H1 (cell line): ENCODE data around the gene MRPL41. TPM values are rescaled to one million over a fixed set of nuclear protein-coding genes. Genes with fewer than 3 reads are reported as not detected.

Experiments
- CTCF ChIA-PET: fragments of 300-600 bp; sonication (Branson Sonifier 250); formaldehyde crosslinking; loops from one replicate; lab custom pipeline; 2021; ENCODE audit not compliant: partially characterized antibody; lab: Charles Lee
- POLR2A ChIA-PET: fragments of 300-600 bp; sonication (Branson Sonifier 250); formaldehyde crosslinking; loops from one replicate; lab custom pipeline; 2021; ENCODE audit warnings: inconsistent platforms; ENCODE audit not compliant: partially characterized antibody; lab: Charles Lee
- DNase-seq, 2 experiments: peaks; one replicate each; pipeline versions ENCODE4 v3.0.0 to v3.0.0-alpha.2; 2010 to 2022; ENCODE audit warnings: low spot score in 2 of 2, low read depth in 1 of 2, mixed read lengths in 1 of 2
- FAIRE-seq: peaks from 2 replicates; lab custom pipeline; 2011; peaks lifted over from hg19 to GRCh38; lab: Jason Lieb, UNC
- H2AFZ ChIP-seq: 2 replicates; pipeline ENCODE4 v1.8.1; 2012; ENCODE audit warnings: low read length, inconsistent platforms
- H2AK5ac ChIP-seq: 2 replicates; pipeline ENCODE4 v1.6.1; 2013; ENCODE audit warnings: low read depth, low read length
- H2BK120ac ChIP-seq: replicated peaks from 2 replicates; pipeline ENCODE3; 2013; ENCODE audit warnings: low read depth, low read length, inconsistent platforms
- H2BK12ac ChIP-seq: 2 replicates; pipeline ENCODE4 v1.6.1; 2013; ENCODE audit warnings: low read depth, low read length
- H2BK15ac ChIP-seq: 2 replicates; pipeline ENCODE4 v1.6.1; 2013; ENCODE audit warnings: low read length
- H2BK20ac ChIP-seq: 2 replicates; pipeline ENCODE4 v1.6.1; 2013; ENCODE audit warnings: low read length
- H2BK5ac ChIP-seq: 2 replicates; pipeline ENCODE4 v1.6.1; 2013; ENCODE audit warnings: low read depth, low read length
- H3K14ac ChIP-seq: 2 replicates; pipeline ENCODE4 v1.6.1; 2013; ENCODE audit warnings: inconsistent platforms; ENCODE audit not compliant: insufficient read length
- H3K18ac ChIP-seq: 2 replicates; pipeline ENCODE4 v1.6.1; 2013; ENCODE audit warnings: low read length; ENCODE audit errors: extremely low read depth
- H3K23ac ChIP-seq: 2 replicates; pipeline ENCODE4 v1.6.1; 2013; ENCODE audit warnings: inconsistent platforms; ENCODE audit not compliant: insufficient read length
- H3K23me2 ChIP-seq: 2 replicates; pipeline ENCODE4 v1.6.1; 2013; ENCODE audit warnings: low read depth, low read length
- H3K27ac ChIP-seq: 2 replicates; pipeline ENCODE4 v1.6.1; 2011; ENCODE audit warnings: low read depth, low read length, inconsistent platforms
- H3K27me3 ChIP-seq, 4 experiments: replicated peaks in 1 of 4; 1 replicate in 1 of 4; 2 replicates in 3 of 4; pipeline versions ENCODE4 v1.6.1 to v1.8.1; 2011 to 2013; ENCODE audit warnings: low read length in 3 of 4, mild to moderate bottlenecking in 3 of 4, inconsistent platforms in 2 of 4, mixed read lengths in 2 of 4, moderate library complexity in 1 of 4; ENCODE audit not compliant: control insufficient read depth in 3 of 4, insufficient read depth in 3 of 4; ENCODE audit errors: extremely low read depth in 1 of 4
- H3K36me3 ChIP-seq, 4 experiments: 2 replicates each; pipeline versions ENCODE4 v1.6.1 to v1.8.1; 2011 to 2013; ENCODE audit warnings: mild to moderate bottlenecking in 4 of 4, low read length in 3 of 4, moderate library complexity in 2 of 4, control low read depth in 1 of 4, inconsistent platforms in 1 of 4; ENCODE audit not compliant: insufficient read depth in 4 of 4, control insufficient read depth in 2 of 4
- H3K4ac ChIP-seq: replicated peaks from 2 replicates; pipeline ENCODE3; 2013; ENCODE audit warnings: low read length, low read depth, mixed read lengths, inconsistent platforms; ENCODE audit not compliant: insufficient read length
- H3K4me1 ChIP-seq, 4 experiments: replicated peaks in 1 of 4; 1 replicate in 1 of 4; 2 replicates in 3 of 4; pipeline versions ENCODE4 v1.6.1 to v1.8.1; 2011 to 2013; ENCODE audit warnings: low read length in 3 of 4, inconsistent platforms in 2 of 4, mixed read lengths in 1 of 4; ENCODE audit not compliant: insufficient read depth in 4 of 4, control insufficient read depth in 3 of 4
- H3K4me2 ChIP-seq, 2 experiments: 2 replicates each; pipeline versions ENCODE4 v1.6.1 to v1.8.1; 2011 to 2013; ENCODE audit warnings: low read depth in 2 of 2, low read length in 2 of 2, control low read depth in 1 of 2, inconsistent platforms in 1 of 2, mild to moderate bottlenecking in 1 of 2; ENCODE audit not compliant: insufficient read depth in 1 of 2
- H3K4me3 ChIP-seq, 4 experiments: fragments of 200-600, 300-600 bp in 1 of 4; sonication (generic), shearing (Covaris generic), sonication (Bioruptor Twin) in 1 of 4; 2 replicates each; pipeline versions ENCODE4 v1.5.1 to v1.8.1; 2011 to 2016; ENCODE audit warnings: low read length in 4 of 4, low read depth in 3 of 4, control low read depth in 2 of 4, inconsistent platforms in 2 of 4, mild to moderate bottlenecking in 2 of 4, mixed read lengths in 1 of 4, moderate library complexity in 1 of 4; ENCODE audit not compliant: insufficient read depth in 2 of 4; ENCODE audit errors: extremely low read depth in 1 of 4
- H3K56ac ChIP-seq: replicated peaks from 2 replicates; pipeline ENCODE3; 2013; ENCODE audit warnings: low read depth, mild to moderate bottlenecking, mixed read lengths, low read length, inconsistent platforms; ENCODE audit not compliant: insufficient read length
- H3K79me1 ChIP-seq: 2 replicates; pipeline ENCODE4 v1.6.1; 2013; ENCODE audit warnings: low read depth, low read length, control low read depth
- H3K79me2 ChIP-seq, 2 experiments: 2 replicates each; pipeline versions ENCODE4 v1.6.1 to v1.8.1; 2012 to 2013; ENCODE audit warnings: low read length in 2 of 2, mild to moderate bottlenecking in 2 of 2, inconsistent platforms in 1 of 2; ENCODE audit not compliant: insufficient read depth in 2 of 2, control insufficient read depth in 1 of 2
- H3K9ac ChIP-seq, 4 experiments: replicated peaks in 1 of 4; 1 replicate in 1 of 4; 2 replicates in 3 of 4; pipeline versions ENCODE4 v1.6.1 to v1.8.1; 2011 to 2013; ENCODE audit warnings: low read depth in 3 of 4, low read length in 3 of 4, control low read depth in 2 of 4, mild to moderate bottlenecking in 2 of 4, moderate library complexity in 2 of 4, inconsistent platforms in 1 of 4; ENCODE audit errors: extremely low read depth in 1 of 4
- H3K9me3 ChIP-seq, 2 experiments: 2 replicates each; pipeline versions ENCODE4 v1.6.1 to v1.8.1; 2012 to 2013; ENCODE audit warnings: mild to moderate bottlenecking in 2 of 2, moderate library complexity in 2 of 2, control low read depth in 1 of 2, inconsistent platforms in 1 of 2, low read depth in 1 of 2, low read length in 1 of 2, mixed read lengths in 1 of 2; ENCODE audit not compliant: insufficient read depth in 2 of 2
- H4K20me1 ChIP-seq, 2 experiments: replicated peaks in 1 of 2; 2 replicates each; pipeline versions ENCODE3 to v1.8.1; 2011 to 2013; ENCODE audit warnings: inconsistent platforms in 2 of 2, low read length in 2 of 2, mild to moderate bottlenecking in 1 of 2; ENCODE audit not compliant: insufficient read depth in 2 of 2, control insufficient read depth in 1 of 2
- H4K5ac ChIP-seq: 2 replicates; pipeline ENCODE4 v1.6.1; 2013; ENCODE audit warnings: low read length, low read depth, mixed read lengths, inconsistent platforms; ENCODE audit not compliant: insufficient read length
- H4K8ac ChIP-seq: 2 replicates; pipeline ENCODE4 v1.8.0; 2013; ENCODE audit warnings: mild to moderate bottlenecking, moderate library complexity, low read length, inconsistent platforms; ENCODE audit not compliant: insufficient read depth; ENCODE audit errors: extremely low read depth
- H4K91ac ChIP-seq: replicated peaks from 2 replicates; pipeline ENCODE3; 2013; ENCODE audit warnings: low read length, mixed read lengths, inconsistent platforms; ENCODE audit not compliant: insufficient read length
- CBX5 ChIP-seq: fragments of 300-800, 300-1000 bp; sonication (generic); IDR thresholded peaks from 2 replicates; pipeline ENCODE4 v1.7.1; 2016; ENCODE audit warnings: antibody characterized with exemption, low read length, low read depth
- EP300 ChIP-seq, 2 experiments: IDR thresholded peaks; 1 replicate in 1 of 2; 2 replicates in 1 of 2; pipeline ENCODE4 v1.6.1; 2011 to 2012; ENCODE audit warnings: low read depth in 2 of 2, low read length in 2 of 2, mild to moderate bottlenecking in 2 of 2, borderline replicate concordance in 1 of 2, inconsistent platforms in 1 of 2, moderate library complexity in 1 of 2
- GTF2F1 ChIP-seq: IDR thresholded peaks from 2 replicates; pipeline ENCODE4 v1.6.1; 2012; ENCODE audit warnings: low read depth, low read length, improper control_type of control experiment, borderline replicate concordance
- JUND ChIP-seq: IDR thresholded peaks from 2 replicates; pipeline ENCODE4 v1.6.1; 2011; ENCODE audit warnings: mild to moderate bottlenecking, improper control_type of control experiment, low read length
- KDM1A ChIP-seq: fragments of 200-600, 300-600 bp; sonication (generic); IDR thresholded peaks from 2 replicates; pipeline ENCODE4 v1.7.1; 2016; ENCODE audit warnings: mild to moderate bottlenecking, low read length, borderline replicate concordance
- POU5F1 ChIP-seq: IDR thresholded peaks from 2 replicates; pipeline ENCODE4 v1.6.1; 2011; ENCODE audit warnings: low read depth, mild to moderate bottlenecking, low read length, moderate library complexity
- RXRA ChIP-seq: IDR thresholded peaks from 2 replicates; pipeline ENCODE4 v1.6.1; 2011; ENCODE audit warnings: low read depth, mild to moderate bottlenecking, low read length, moderate library complexity; ENCODE audit not compliant: insufficient read depth
- SP1 ChIP-seq: IDR thresholded peaks from 2 replicates; pipeline ENCODE4 v1.6.1; 2011; ENCODE audit warnings: low read depth, low read length
- TBP ChIP-seq: IDR thresholded peaks from 2 replicates; pipeline ENCODE4 v1.6.1; 2011; ENCODE audit warnings: low read depth, low read length, improper control_type of control experiment
- TEAD4 ChIP-seq: IDR thresholded peaks from 2 replicates; pipeline ENCODE4 v1.6.1; 2012; ENCODE audit warnings: low read depth, low read length, inconsistent platforms, mixed read lengths
- YY1 ChIP-seq: IDR thresholded peaks from 2 replicates; pipeline ENCODE4 v1.6.1; 2011; ENCODE audit warnings: low read depth, mild to moderate bottlenecking, low read length
- WGBS, 2 experiments: shearing (Covaris generic) in 1 of 2; methylation state at CpG; one replicate each; pipeline versions ENCODE4 v1.1.6 to v1.1.7; 2013 to 2015; ENCODE audit warnings: low lambda C conversion rate in 2 of 2, mixed read lengths in 2 of 2, inconsistent platforms in 1 of 2, low coverage in 1 of 2, missing lambda C conversion rate in 1 of 2; ENCODE audit not compliant: insufficient replicate concordance in 2 of 2, insufficient coverage in 1 of 2, insufficient read length in 1 of 2; ENCODE audit errors: extremely low coverage in 1 of 2, missing lambda C conversion rate in 1 of 2; 5-methylcytosine and 5-hydroxymethylcytosine counted together
- polyA plus RNA-seq, 7 experiments: library from polyadenylated mRNA; depleted of rRNA in 3 of 7; stranded (reverse) in 5 of 7; unstranded in 2 of 7; fragments of >200 nt in 5 of 7; fragments of 200-250 nt in 2 of 7; gene quantifications; 1 replicate in 5 of 7; 2 replicates in 1 of 7; 4 replicates in 1 of 7; pipeline versions ENCODE4 v1.2.1 to v1.2.3, GENCODE V29; 2011 to 2013; ENCODE audit warnings: missing spikeins in 2 of 7, mixed read lengths in 2 of 7
- total RNA-seq: library from RNA; stranded (reverse); fragmentation: NEBNext Ultra II Directional; extraction: Animal tissue kit (Norgen Biotek cat#: 25700); gene quantifications from 2 replicates; pipeline ENCODE4 v1.2.1, GENCODE V29; 2021
- TF ChIP-seq, protein P1 (sequence below): IDR thresholded peaks from 2 replicates; pipeline ENCODE4 v1.6.1; 2011; ENCODE audit warnings: low read depth, mild to moderate bottlenecking, low read length; ENCODE audit not compliant: insufficient read depth

Gene MRPL41
- total and polyA plus RNA-seq, 2 of the 8 experiments (the other 6 are each of a cell fraction or from before 2014, with no cell fraction given) = 47.2 to 58.1 TPM

DNA sequence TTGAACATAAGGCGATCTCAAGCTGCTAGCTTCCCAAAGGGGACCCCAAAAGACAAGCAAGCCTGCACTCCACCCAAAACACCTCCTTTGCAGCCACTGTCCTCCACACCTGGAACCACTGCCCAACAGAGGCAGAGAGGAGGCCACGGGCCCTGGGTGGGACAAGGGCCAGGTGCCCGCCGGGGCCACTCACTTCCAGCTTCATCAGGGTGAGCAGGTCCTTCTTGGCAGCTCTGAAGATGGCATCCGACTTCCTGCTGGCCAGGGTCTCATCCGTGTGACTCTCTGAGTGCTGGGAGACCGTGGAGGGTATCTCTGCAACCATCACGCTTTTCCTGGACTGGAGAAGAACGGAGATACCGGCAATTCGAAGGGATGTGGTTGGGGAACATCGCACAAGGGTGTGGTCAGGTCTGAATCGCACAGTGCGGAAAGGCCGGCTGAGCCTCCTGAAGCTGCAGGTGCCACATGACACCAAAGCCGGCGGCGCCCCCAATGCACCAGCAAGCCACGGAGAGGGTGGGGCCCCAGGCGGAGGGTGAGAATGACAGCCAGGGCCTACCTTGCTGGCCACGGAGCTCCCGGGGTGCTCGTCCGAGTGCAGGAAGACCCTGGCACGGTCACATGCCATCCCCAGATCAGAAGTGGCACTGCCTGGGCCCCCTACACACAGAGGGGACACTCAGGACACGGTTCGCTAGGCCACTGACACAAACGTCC, 46.1 kb upstream of the MRPL41 start:
- Histone ChIP-seq H3K56ac (no peak overlapping the region), H3K79me2 (no peaks in the 10 kb centered on the region), H2AK5ac (no peak overlapping the region), H3K36me3 (no peaks in the 10 kb centered on the region), H3K9ac (no peak overlapping the region), H2BK5ac (no peak overlapping the region), H3K4ac (no peak overlapping the region), H3K18ac (no peak overlapping the region), H4K91ac (no peak overlapping the region), H2AFZ (no peak overlapping the region), H4K20me1 (no peaks in the 10 kb centered on the region), H2BK12ac (no peak overlapping the region), H2BK120ac (no peak overlapping the region), H2BK20ac (no peak overlapping the region), H3K4me3 (no peak overlapping the region), H3K4me2 (no peak overlapping the region), H3K23me2 (0 out of 2 replicates have a peak, but pooled peaks cover 2% of the 10 kb centered on the region), H4K8ac (no peak overlapping the region), H3K14ac (no peak overlapping the region), H3K27ac (no peak overlapping the region), H3K9me3 (peaks cover 0 to 27% of the 10 kb centered on the region in 2 experiments; a peak in 1 of 4 replicates), H2BK15ac (no peak overlapping the region), H4K5ac (no peak overlapping the region), H3K79me1 (no peaks in the 10 kb centered on the region), H3K27me3 (no peaks in the 10 kb centered on the region), H3K23ac (no peak overlapping the region), H3K4me1 (no peaks in the 10 kb centered on the region)
- no peak for FAIRE-seq
- no peak for DNase-seq
- WGBS, 2 experiments = 88% methylated on average over 27 of the region's 28 CpGs; no CpG with 5 or more reads in 1 of the 2 experiments
- CTCF ChIA-PET = interaction anchor here (1.0 to 1.7 kb wide), 6 partner anchors 8 to 49 kb away, joined by 3 to 4 read pairs (median 3); no protein-coding TSS in a partner anchor
- POLR2A ChIA-PET = no interaction called here
- TF ChIP-seq RXRA = no peak
- TF ChIP-seq EP300 (IDR thresholded peaks at IDR 0.05; ENCODE audit: borderline replicate concordance in 1 of 2, low read depth in 2 of 2, low read length in 2 of 2) = no peak
- TF ChIP-seq POU5F1 = no peak
- no peak for TF ChIP-seq YY1
- TF ChIP-seq TBP = no peak
- TF ChIP-seq, protein P1, sequence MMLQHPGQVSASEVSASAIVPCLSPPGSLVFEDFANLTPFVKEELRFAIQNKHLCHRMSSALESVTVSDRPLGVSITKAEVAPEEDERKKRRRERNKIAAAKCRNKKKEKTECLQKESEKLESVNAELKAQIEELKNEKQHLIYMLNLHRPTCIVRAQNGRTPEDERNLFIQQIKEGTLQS = no peak
- TF ChIP-seq KDM1A = no peak
- no peak for TF ChIP-seq SP1
- no peak for TF ChIP-seq CBX5
- TF ChIP-seq TEAD4 = no peak
- no peak for TF ChIP-seq JUND
- no peak for TF ChIP-seq GTF2F1
